Astrocyte of the hippocampus (primary cell): ENCODE data around the gene SERPINF2.
"Not testable (repeated sequence)": the region's sequence is repeated elsewhere in the genome, so short reads cannot be mapped to it uniquely, and the experiment has no call there.

Experiments
- DNase-seq: peaks from one replicate; pipeline ENCODE4 v3.0.0; 2011; ENCODE audit warnings: low read depth, low spot score

The SERPINF2 gene

GRCh38 chr17:1762901-1763898, 20.5 kb downstream of the SERPINF2 start:
- peak; percentile 54 for DNase-seq

DNA sequence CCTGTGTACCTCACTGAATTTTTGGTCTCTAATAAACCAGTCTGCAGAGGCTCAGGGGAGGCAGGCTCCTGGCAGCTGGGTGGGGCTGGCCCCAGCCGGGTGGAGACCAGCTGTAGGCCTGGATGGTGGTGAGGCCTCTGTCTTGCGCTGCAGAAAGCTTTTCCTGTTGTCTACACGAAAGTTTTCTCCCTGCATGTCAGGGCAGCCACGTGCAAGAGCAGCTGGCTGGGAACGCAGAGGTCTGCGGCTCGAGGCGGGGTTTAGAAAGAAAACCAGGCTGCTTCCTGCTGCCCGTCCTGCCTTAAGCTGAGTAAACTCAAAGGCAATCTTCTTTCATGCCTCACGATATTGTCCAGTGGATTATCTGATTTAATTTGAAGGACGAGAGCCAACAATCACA, 21.6 kb downstream of the SERPINF2 start:
- peak; percentile 38 for DNase-seq

- not testable (repeated sequence) for DNase-seq
Observed at GRCh38 chr17:1764705-1765104, 22.0 kb downstream of the SERPINF2 start.

DNA sequence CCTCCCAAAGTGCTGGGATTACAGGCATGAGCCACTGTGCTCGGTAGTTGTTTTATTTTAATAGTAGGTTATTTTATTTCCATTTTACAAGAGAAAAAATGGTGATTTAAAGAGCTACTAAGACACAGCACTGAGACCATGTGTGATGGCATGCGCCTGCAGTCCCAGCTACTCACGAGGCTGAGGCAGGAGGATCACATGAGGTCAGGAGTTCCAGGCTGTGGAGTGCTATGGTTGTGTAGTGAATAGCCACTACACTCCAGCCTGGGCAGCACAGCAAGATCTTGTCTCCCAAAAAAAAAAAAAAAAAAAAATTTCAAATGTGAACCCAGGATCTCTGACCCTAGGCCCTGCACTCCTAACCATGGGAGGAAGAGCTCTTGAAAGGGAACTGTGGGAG, 22.9 kb downstream of the SERPINF2 start:
- no peak for DNase-seq

- DNase-seq, result no peak
Observed at GRCh38 chr17:1766382-1767135, 23.9 kb downstream of the SERPINF2 start.

DNA sequence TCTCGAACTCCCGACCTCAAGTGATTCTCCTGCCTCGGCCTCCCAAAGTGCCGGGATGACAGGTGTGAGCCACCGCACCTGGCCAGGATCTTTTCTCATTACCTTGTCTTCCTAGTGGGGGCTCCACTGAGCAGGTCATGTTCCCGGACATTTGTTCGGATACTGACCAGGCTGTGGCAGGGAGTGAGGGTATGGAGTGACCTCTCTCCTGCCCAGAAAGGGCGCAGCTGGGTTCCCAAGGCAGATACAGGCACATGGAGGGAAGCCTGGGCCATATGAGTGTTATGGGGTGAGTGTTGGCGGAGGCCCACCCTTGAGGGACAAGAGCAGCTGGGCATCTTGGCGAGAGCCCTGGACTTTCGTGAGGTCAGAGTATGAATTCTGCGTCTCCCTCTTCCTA, 24.7 kb downstream of the SERPINF2 start:
- DNase-seq, result no peak

DNA sequence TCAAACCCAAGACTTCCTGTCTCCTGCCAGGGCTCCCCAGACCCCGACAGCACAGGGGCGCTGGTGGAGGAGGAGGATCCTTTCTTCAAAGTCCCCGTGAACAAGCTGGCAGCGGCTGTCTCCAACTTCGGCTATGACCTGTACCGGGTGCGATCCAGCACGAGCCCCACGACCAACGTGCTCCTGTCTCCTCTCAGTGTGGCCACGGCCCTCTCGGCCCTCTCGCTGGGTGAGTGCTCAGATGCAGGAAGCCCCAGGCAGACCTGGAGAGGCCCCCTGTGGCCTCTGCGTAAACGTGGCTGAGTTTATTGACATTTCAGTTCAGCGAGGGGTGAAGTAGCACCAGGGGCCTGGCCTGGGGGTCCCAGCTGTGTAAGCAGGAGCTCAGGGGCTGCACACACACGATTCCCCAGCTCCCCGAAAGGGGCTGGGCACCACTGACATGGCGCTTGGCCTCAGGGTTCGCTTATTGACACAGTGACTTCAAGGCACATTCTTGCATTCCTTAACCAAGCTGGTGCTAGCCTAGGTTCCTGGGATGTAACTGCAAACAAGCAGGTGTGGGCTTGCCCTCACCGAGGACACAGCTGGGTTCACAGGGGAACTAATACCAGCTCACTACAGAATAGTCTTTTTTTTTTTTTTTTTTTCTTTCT, 27.3 kb downstream of the SERPINF2 start:
- DNase-seq, result no peak

- DNase-seq, result peak; percentile 17
Observed at GRCh38 chr17:1773000-1773695, 30.5 kb downstream of the SERPINF2 start.

GRCh38 chr17:1773696-1774181, 31.1 kb downstream of the SERPINF2 start:
- DNase-seq, result no peak

DNA sequence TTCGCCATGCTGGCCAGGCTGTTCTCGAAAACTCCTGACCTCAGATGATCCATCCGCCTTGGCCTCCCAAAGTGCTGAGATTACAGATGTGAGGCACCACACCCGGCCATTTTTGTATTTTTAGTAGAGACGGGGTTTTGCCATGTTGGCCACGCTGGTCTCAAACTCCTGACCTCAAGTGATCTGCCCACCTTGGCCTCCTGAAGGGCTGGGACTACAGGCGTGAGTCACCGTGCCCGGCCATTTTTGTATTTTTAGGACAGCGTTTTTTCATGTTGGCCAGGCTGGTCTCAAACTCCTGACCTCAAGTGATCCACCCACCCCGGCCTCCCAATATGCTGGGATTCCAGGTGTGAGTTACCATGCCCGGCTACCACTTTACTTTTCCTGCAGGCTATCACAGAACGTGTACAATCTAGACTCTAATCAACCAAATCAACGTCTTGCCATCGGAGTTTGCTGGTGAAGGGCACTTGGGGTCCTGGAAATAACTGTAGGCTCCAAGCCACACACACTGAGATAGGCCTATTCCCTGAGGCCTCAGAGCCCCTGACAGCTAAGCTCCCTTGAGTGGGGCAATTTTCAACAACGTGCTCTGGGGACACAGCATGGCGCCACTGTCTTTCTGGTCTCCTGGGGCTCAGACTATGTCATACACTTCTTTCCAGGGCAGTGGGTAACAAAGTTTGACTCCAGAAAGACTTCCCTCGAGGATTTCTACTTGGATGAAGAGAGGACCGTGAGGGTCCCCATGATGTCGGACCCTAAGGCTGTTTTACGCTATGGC, 31.9 kb downstream of the SERPINF2 start:
- no peak for DNase-seq

GRCh38 chr17:1776328-1776727, 33.7 kb downstream of the SERPINF2 start:
- no peak for DNase-seq

DNA sequence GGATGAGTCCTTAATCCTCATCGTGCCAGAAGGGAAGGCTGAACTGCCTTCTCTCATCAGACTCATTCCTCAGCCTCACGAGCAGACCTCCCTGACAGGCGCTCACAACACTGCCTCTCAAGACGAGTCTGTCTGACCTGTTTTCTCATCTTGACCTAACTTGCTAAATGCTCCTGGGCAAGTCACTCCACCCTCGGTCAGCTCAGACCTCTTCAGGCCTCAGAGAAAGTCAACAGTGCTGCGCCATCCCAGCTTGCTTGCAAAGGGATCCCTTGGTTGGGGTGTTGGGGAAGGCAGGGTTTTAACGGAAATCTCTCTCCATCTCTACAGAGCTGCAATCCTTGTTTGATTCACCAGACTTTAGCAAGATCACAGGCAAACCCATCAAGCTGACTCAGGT, 34.2 kb downstream of the SERPINF2 start:
- DNase-seq, result no peak

GRCh38 chr17:1779571-1780131, 37.0 kb downstream of the SERPINF2 start:
- peak; percentile 97 for DNase-seq

DNA sequence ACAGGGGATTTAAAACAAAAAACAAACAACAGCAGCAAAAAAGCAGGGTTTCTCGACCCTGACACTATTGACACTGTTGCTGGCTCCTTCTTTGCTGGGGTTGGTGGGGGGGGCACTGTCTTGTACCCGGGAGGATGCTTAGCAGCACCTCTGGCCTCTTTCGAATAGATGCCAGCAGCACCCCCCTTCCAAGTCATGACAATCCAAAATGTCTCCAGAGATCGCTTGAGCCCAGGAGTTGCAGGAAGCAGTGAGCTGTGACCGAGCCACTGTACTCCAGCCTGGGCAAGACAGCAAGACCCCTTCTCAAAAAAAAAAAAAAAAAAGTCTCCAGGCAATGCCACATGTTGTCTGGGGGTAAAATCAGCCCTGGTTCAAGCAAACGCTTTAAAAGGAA, 39.5 kb downstream of the SERPINF2 start:
- DNase-seq, result no peak

- DNase-seq, result peak; percentile 41
Observed at GRCh38 chr17:1783271-1783670, 40.6 kb downstream of the SERPINF2 start.

DNA sequence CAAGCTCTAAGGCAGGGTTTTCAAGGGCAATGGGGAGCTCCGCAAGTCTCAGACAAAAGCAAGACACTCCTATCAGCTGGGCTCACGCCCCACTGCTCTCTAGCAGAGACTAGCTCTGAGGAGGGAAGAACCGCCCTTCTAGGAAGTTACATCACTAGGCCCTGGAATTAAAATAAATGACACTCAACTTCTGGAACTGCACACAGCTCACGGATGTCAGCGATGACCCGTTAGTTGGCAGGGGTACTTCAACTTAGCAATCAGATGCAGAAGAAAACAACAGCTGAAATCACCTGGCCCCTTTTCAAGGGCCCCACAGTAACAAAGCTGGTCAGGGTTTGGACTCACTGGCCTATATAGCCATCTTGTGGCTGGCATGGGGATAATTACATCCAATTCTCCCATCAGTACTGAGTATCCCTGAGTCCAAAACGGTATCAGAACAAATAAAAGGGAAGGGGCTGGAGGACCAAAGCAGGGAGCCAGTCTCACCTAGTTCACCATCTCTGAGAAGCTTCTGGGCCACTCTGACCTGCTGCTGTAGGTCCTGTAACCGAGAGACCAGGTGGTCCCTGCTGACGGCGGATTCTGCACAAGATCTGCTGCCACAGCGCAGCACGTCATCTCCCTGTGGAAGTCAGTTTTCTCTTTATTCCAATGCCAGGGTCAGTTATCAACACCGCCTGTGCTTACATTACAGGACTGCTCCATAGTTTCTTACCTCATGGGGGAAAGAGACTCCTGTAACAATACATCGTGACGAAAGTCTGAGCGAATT, 41.4 kb downstream of the SERPINF2 start:
- peak; percentile 89 for DNase-seq

GRCh38 chr17:1785930-1786329, 43.3 kb downstream of the SERPINF2 start:
- DNase-seq, result no peak

GRCh38 chr17:1786708-1787107, 44.0 kb downstream of the SERPINF2 start:
- DNase-seq, result no peak

GRCh38 chr17:1787301-1787902, 44.7 kb downstream of the SERPINF2 start:
- peak; percentile 93 for DNase-seq
